ENCODE data around the gene NECAP2.
"Not testable (repeated sequence)": the region's sequence is repeated elsewhere in the genome, so short reads cannot be mapped to it uniquely, and the experiment has no call there.

Gene NECAP2

GRCh38 chr1:16461681-16462080, 21.2 kb downstream of the NECAP2 start:
- no peak for DNase-seq

DNA sequence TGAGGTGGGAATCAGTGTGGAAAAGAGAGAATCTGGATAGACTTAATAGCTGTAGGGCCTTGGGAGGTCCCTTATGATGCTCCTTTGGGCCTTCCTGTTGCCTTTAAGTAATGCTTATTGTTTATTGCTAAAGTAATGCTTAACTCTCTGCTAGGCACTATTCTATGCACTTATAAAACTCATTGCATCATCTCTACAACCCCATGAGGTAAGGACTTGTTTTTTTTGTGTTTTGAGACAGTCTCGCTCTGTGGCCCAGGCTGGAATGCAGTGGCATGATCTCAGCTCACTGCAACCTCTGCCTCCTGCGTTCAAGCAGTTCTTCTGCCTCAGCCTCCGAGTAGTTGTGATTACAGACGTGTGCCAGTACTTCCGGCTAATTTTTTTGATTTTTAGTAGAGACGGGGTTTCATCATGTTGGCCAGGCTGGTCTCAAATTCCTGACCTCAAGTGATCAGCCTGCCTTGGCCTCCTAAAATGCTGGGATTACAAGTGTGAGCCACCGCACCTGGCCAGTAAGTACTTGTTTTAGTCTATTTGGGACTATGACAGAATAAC, 22.3 kb downstream of the NECAP2 start:
- no peak for DNase-seq

DNA sequence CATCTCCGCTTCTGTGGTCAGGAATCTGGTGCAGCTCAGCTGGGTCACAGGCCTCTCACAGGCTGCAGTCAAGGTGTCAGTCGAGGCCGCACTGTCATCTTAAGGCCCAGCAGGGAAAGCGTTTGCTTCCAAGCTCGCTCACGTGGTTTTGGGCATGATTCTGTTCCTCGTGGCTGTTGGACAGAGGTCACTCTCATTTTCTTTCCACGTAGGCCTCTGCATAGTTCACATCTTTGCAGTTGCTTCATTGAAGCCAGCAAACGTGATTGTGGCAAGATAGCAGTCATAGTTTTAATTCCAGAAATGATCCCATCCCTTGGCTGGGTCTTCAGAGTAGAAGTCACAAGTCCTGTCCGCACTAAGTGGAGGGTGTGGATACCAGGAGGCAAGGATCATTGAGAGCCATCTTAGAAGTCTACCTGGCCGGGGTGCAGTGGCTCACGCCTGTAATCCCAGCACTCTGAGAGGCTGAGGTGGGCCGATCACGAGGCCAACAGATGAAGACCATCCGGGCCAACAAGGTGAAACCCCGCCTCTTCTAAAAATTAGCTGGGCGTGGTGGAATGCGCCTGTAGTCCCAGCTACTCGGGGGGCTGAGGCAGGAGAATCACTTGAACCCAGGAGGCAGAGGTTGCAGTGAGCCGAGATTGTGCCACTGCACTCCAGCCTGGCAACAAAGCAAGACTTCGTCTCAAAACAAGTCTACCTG, 24.5 kb downstream of the NECAP2 start:
- DNase-seq: no peak

DNA sequence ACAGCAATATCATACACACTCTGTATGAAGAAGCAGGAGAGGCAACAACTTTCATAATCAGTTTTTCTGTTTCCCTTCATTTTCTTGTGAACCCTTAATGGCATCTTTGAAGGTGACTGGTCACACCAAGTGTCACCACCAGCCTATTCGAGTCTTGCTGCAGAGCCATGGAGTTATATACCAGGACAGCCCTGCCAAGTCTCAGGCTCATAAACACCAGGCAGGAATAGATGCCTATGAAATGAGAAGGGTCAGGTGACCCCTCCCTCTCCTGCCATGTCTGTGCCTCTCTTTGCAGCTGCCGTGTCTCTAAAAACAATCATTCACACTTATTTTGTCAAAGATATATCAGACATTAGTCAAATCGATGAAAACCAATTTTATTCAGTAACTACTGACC, 28.0 kb downstream of the NECAP2 start:
- no peak for DNase-seq

- DNase-seq: no peak
Observed at GRCh38 chr1:16474166-16474800, 33.8 kb downstream of the NECAP2 start.

- peak in 1 of 5 experiments; percentile 25 for DNase-seq
Observed at GRCh38 chr1:16474891-16475290, 34.4 kb downstream of the NECAP2 start.

DNA sequence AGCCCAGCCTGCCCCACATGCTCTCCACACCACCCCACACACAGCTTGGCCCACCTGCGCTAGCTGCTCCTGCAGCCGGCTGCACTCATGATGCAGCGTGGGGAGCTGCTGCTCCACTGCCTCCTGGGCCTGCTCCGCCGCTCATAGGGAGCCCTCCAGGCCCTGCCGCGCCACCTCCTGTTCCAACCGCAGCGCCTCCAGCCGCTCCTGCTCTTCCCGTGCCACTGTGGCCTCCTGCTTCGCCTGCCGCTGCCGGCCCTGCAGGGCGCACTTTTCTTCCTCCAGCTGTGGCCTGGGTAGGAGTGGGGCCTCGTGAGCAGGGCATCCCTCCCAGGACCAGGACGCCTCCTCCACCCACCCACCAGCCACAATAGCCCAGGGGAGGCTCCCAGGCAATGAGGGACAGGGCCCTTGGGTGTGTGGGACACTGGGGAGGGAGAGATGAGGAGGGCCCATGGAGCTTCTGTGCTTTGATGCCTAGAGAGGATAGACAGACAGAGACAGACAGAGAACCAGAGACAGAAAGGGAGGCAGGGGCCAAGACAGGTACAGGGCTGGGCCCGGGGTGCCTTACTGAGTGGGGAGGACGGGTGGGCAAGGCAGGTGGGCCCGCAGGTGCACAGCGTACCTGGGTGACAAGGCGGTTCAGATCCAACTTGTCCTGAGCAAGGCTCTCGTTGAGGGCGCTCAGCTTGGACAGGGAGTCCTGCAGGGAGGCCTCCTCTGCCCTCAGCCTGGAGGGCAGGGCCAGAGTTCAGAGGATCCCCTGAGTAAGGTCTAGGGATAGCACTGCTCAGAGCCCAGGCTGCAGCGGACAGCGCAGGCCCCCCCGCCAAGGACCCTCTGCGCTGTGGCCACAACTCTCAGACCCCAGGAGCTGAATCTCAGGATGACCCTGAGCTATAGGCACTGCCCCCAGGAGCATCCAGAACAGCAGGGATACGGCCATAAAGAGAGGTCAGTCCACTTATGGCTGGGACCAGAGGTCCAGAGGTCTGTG, 35.5 kb downstream of the NECAP2 start:
- not testable (repeated sequence) for DNase-seq

DNA sequence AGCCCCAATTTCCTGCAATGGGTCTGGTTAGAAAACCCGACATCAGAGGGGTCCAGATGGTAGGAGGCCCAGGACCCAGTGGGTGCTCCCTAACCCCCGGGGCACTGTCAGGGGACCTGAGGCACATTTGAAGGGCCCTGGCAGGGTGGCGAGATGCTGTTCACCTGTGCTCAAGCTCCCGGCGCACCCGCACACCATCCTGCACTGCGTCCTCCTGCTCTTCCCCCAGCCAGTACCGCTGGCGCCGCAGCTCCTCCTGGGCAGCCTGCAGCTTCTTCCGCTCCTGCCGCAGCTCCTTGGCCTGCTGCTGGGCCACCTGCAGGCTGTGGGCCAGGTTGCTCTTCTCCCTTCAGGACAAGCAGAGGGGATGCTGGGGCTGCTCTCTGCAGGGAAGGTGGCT, 37.6 kb downstream of the NECAP2 start:
- DNase-seq: no peak

DNA sequence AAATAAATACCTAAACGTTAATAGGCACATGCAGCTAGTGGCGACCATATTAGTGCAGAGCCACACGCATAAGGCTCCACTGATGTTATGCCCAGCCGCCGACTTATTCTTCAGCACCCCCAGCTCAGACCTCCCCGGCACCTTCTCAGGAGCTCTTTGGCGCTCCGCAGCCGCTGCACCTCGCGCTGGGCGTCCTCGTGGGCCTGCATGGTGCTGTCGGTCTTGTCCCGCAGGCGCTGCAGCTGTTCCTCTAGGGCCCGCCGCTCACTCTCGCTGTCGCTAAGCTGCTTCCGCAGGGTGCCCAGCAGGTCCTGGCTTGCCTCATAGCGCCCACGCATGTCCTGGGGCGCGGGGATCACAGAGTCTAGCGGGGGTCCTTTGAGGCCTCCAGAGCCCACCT, 42.6 kb downstream of the NECAP2 start:
- DNase-seq: not testable (repeated sequence)

GRCh38 chr1:16483639-16484500, 43.3 kb downstream of the NECAP2 start:
- not testable (repeated sequence) for DNase-seq

DNA sequence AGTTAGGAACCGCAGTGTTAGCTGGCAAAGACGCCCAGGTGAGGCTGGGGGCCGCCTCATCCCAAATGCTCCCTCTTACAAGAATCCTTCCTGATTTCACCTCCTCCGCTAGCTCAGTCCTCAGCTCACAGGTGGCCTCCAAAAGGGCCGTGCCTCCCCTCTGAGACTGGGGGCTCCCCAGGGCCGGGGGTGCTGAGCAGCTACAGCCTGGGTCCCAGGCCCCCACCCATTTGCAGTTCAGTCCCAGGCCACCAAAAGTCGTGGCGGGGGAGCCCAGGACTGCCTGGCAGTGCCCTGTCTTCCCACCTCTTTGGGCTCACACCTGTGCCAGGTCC, 43.9 kb downstream of the NECAP2 start:
- no peak for DNase-seq

DNA sequence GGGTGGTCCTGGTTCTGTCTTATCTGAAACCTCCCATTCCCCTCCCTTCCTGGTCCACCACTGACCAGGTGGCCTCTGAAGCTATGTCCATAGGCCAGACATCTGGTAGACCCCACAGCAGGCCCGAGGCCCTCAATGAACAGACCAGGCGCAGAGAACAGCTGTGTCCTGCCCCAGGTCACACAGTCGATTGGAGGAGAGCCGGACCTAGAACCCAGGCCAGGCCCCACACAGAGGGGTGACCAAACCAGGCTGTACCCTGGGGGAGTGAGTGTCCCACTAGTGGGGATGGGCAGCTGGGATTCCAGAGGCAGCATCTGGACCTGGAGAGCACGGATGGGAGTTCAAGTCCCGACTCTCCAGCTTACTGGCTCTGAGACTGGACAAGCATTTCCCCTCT, 44.4 kb downstream of the NECAP2 start:
- DNase-seq: no peak

GRCh38 chr1:16486316-16486715, 45.8 kb downstream of the NECAP2 start:
- not testable (repeated sequence) for DNase-seq

GRCh38 chr1:16487011-16487410, 46.5 kb downstream of the NECAP2 start:
- not testable (repeated sequence) for DNase-seq

GRCh38 chr1:16489195-16489880, 48.8 kb downstream of the NECAP2 start:
- DNase-seq: not testable (repeated sequence)

GRCh38 chr1:16491056-16491675, 50.6 kb downstream of the NECAP2 start:
- DNase-seq: no peak

DNA sequence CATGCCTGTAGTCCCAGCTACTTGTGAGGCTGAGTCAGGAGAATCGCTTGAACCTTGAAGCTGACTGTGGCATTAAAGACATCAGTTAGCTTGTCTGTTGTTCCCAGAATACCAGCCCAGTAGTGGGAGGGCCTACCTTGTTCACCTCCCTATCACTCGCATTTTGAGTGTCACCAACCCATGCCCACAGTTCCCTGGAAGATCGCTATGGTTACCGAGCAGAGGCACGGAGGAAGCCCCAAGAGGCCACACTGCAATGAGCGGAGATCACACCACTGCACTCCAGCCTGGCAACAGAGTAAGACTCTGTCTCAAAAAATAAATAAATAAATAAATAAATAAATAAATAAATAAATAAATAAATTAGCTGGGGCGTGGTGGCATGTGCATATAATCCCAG, 52.4 kb downstream of the NECAP2 start:
- DNase-seq: peak in 1 of 5 experiments; percentile 73

GRCh38 chr1:16493731-16494130, 53.2 kb downstream of the NECAP2 start:
- not testable (repeated sequence) for DNase-seq

GRCh38 chr1:16497474-16497904, 57.0 kb downstream of the NECAP2 start:
- peak in 1 of 5 experiments; percentile 24 for DNase-seq

- not testable (repeated sequence) for DNase-seq
Observed at GRCh38 chr1:16498047-16498446, 57.5 kb downstream of the NECAP2 start.
